GM12878 (cell line): Measurements from ENCODE around the gene INHBE. TPM values are rescaled to one million over a fixed set of nuclear protein-coding genes. Genes with fewer than 3 reads are reported as not detected.

Experiments used
- ATF2 ChIP-seq: IDR thresholded peaks from 2 replicates; pipeline ENCODE4 v1.6.1; 2012; ENCODE audit warnings: low read length, inconsistent platforms
- CBFB ChIP-seq: IDR thresholded peaks from 2 replicates; pipeline ENCODE4 v1.6.1; 2016; ENCODE audit warnings: antibody characterized with exemption, low read depth
- ESRRA ChIP-seq: IDR thresholded peaks from 2 replicates; pipeline ENCODE4 v1.6.1; 2012; ENCODE audit warnings: mild to moderate bottlenecking, low read length, improper control_type of control experiment
- FOXM1 ChIP-seq: IDR thresholded peaks from 2 replicates; pipeline ENCODE4 v1.6.1; 2012; ENCODE audit warnings: low read depth, mild to moderate bottlenecking, inconsistent platforms, low read length, moderate library complexity
- KDM1A ChIP-seq: fragments of 200-600 bp; sonication (generic); IDR thresholded peaks from 2 replicates; pipeline ENCODE4 v1.6.1; 2016; ENCODE audit warnings: borderline replicate concordance
- NBN ChIP-seq: fragments of 450-650 bp; IDR thresholded peaks from 2 replicates; pipeline ENCODE4 v1.6.1; 2016
- NFYB ChIP-seq: IDR thresholded peaks from 2 replicates; pipeline ENCODE4 v1.6.1; 2011; ENCODE audit warnings: low read depth, mild to moderate bottlenecking, low read length, improper control_type of control experiment, moderate library complexity; ENCODE audit not compliant: insufficient read depth
- POLR2AphosphoS5 ChIP-seq: IDR thresholded peaks from 2 replicates; pipeline ENCODE4 v1.6.1; 2011; ENCODE audit warnings: mild to moderate bottlenecking, low read length, inconsistent platforms
- RB1 ChIP-seq: fragments of 450-650 bp; formaldehyde crosslinking; IDR thresholded peaks from 2 replicates; pipeline ENCODE4 v1.6.1; 2017; ENCODE audit warnings: mild to moderate bottlenecking, borderline replicate concordance
- RUNX3 ChIP-seq: IDR thresholded peaks from 2 replicates; pipeline ENCODE4 v1.6.1; 2012; ENCODE audit warnings: low read length, inconsistent platforms
- SMARCA5 ChIP-seq: fragments of 450-650 bp; IDR thresholded peaks from 2 replicates; pipeline ENCODE4 v1.6.1; 2017; ENCODE audit warnings: mild to moderate bottlenecking
- SRF ChIP-seq, 2 experiments: IDR thresholded peaks; 2 replicates each; pipeline ENCODE4 v1.6.1; 2011; ENCODE audit warnings: low read depth in 2 of 2, low read length in 2 of 2, mild to moderate bottlenecking in 1 of 2, moderate library complexity in 1 of 2
- TAF1 ChIP-seq: IDR thresholded peaks from 2 replicates; pipeline ENCODE4 v1.6.1; 2011; ENCODE audit warnings: mild to moderate bottlenecking, low read depth, low read length, borderline replicate concordance
- WRNIP1 ChIP-seq: IDR thresholded peaks from 2 replicates; pipeline ENCODE4 v1.6.1; 2011; ENCODE audit warnings: low read depth, low read length, improper control_type of control experiment, borderline replicate concordance
- YBX1 ChIP-seq: fragments of 450-650 bp; IDR thresholded peaks from 2 replicates; pipeline ENCODE4 v1.6.1; 2016; ENCODE audit warnings: antibody characterized with exemption
- ZBTB40 ChIP-seq: fragments of 450-650 bp; IDR thresholded peaks from 2 replicates; pipeline ENCODE4 v1.6.1; 2016; ENCODE audit warnings: mild to moderate bottlenecking, moderate library complexity, borderline replicate concordance
- polyA plus RNA-seq, 11 experiments: library from polyadenylated mRNA; depleted of rRNA in 4 of 11; unstranded in 6 of 11; stranded (reverse) in 5 of 11; fragments of >200 nt; fragmentation: Nextera tagmentation in 4 of 11; fragmentation: Illumina TruSeq in 1 of 11; extraction: Ambion mirVana in 4 of 11; extraction: Trizol in 1 of 11; gene quantifications; 1 replicate in 1 of 11; 2 replicates in 10 of 11; pipeline versions ENCODE4 v1.2.1 to v1.2.3, GENCODE V29; 2011 to 2016; ENCODE audit warnings: inconsistent platforms in 2 of 11, missing spikeins in 2 of 11, low read depth in 1 of 11
- total RNA-seq, 4 experiments: library from RNA; depleted of rRNA in 3 of 4; stranded (reverse); fragments of >200 nt in 3 of 4; fragmentation: Illumina TruSeq in 1 of 4; extraction: Trizol in 1 of 4; gene quantifications; 2 replicates each; pipeline versions ENCODE4 v1.2.1 to v1.2.3, GENCODE V29; 2013 to 2021
- TF ChIP-seq, protein P1 (sequence below): fragments of 450-650 bp; IDR thresholded peaks from 2 replicates; pipeline ENCODE4 v1.6.1; 2014; ENCODE audit warnings: mild to moderate bottlenecking
- TF ChIP-seq, protein P2 (sequence below): IDR thresholded peaks from 2 replicates; pipeline ENCODE4 v1.6.1; 2011; ENCODE audit warnings: borderline replicate concordance, low read depth, mild to moderate bottlenecking, moderate library complexity, mixed read lengths, low read length; ENCODE audit not compliant: insufficient read depth; ENCODE audit errors: extremely low read length
- TF ChIP-seq, protein P3 (sequence below): IDR thresholded peaks from 2 replicates; pipeline ENCODE4 v1.6.1; 2011; ENCODE audit warnings: mild to moderate bottlenecking, low read depth, low read length, moderate library complexity; ENCODE audit not compliant: insufficient replicate concordance

The INHBE gene
- total and polyA plus RNA-seq, 10 of the 15 experiments (the other 5 are each of a cell fraction or from before 2014, with no cell fraction given) = 0.09 to 2.5 (median 0.37) TPM

- TF ChIP-seq ATF2 (no peak), RB1 (no peak), ZBTB40 (no peak; the same call in 1 of the 2 replicates), KDM1A (no peak), WRNIP1 (no peak), NBN (no peak), RUNX3 (peak; percentile 47), CBFB (no peak; the same call in 1 of the 2 replicates), FOXM1 (no peak), TAF1 (no peak), NFYB (no peak), SMARCA5 (peak; percentile 22; the same call in 1 of the 2 replicates), YBX1 (no peak), SRF (IDR thresholded peaks at IDR 0.05; ENCODE audit: low read depth in 2 of 2, low read length in 2 of 2) (no peak), POLR2AphosphoS5 (no peak), ESRRA (no peak)
- TF ChIP-seq, protein P1, sequence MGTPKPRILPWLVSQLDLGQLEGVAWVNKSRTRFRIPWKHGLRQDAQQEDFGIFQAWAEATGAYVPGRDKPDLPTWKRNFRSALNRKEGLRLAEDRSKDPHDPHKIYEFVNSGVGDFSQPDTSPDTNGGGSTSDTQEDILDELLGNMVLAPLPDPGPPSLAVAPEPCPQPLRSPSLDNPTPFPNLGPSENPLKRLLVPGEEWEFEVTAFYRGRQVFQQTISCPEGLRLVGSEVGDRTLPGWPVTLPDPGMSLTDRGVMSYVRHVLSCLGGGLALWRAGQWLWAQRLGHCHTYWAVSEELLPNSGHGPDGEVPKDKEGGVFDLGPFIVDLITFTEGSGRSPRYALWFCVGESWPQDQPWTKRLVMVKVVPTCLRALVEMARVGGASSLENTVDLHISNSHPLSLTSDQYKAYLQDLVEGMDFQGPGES = no peak
- TF ChIP-seq, protein P2, sequence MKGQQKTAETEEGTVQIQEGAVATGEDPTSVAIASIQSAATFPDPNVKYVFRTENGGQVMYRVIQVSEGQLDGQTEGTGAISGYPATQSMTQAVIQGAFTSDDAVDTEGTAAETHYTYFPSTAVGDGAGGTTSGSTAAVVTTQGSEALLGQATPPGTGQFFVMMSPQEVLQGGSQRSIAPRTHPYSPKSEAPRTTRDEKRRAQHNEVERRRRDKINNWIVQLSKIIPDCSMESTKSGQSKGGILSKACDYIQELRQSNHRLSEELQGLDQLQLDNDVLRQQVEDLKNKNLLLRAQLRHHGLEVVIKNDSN = no peak
- TF ChIP-seq, protein P3, sequence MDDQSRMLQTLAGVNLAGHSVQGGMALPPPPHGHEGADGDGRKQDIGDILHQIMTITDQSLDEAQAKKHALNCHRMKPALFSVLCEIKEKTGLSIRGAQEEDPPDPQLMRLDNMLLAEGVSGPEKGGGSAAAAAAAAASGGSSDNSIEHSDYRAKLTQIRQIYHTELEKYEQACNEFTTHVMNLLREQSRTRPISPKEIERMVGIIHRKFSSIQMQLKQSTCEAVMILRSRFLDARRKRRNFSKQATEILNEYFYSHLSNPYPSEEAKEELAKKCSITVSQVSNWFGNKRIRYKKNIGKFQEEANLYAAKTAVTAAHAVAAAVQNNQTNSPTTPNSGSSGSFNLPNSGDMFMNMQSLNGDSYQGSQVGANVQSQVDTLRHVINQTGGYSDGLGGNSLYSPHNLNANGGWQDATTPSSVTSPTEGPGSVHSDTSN = no peak
These were observed 24.8 kb upstream of the INHBE start (continued) for GRCh38 chr12:57430112-57430930.
